ENCODE data around the gene SEM1.

SEM1 gene

DNA sequence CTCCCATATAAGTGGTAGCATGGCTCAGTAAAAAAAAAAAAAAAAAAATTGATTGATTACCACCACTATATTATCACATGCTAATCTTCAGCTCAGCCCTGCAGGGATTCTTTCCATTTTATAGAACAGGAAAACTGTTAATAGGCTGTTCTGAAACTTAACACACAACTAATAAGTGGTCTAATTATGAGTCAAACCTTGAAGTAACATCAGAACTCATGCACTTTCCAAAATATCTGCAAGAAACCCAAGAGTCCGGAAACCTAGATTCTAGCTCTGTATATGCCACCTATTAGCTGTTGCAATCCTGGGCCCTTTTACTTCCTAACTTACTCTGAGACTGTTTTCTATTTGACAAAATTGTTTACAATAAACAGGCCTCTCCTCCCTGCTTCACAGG lies 23.9 kb downstream of the SEM1 start:
- TF ChIP-seq, protein P1, sequence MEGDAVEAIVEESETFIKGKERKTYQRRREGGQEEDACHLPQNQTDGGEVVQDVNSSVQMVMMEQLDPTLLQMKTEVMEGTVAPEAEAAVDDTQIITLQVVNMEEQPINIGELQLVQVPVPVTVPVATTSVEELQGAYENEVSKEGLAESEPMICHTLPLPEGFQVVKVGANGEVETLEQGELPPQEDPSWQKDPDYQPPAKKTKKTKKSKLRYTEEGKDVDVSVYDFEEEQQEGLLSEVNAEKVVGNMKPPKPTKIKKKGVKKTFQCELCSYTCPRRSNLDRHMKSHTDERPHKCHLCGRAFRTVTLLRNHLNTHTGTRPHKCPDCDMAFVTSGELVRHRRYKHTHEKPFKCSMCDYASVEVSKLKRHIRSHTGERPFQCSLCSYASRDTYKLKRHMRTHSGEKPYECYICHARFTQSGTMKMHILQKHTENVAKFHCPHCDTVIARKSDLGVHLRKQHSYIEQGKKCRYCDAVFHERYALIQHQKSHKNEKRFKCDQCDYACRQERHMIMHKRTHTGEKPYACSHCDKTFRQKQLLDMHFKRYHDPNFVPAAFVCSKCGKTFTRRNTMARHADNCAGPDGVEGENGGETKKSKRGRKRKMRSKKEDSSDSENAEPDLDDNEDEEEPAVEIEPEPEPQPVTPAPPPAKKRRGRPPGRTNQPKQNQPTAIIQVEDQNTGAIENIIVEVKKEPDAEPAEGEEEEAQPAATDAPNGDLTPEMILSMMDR (IDR thresholded peaks at IDR 0.05), result no peak
- no peak for TF ChIP-seq ZFX (IDR thresholded peaks at IDR 0.05; ENCODE audit: borderline replicate concordance)

DNA sequence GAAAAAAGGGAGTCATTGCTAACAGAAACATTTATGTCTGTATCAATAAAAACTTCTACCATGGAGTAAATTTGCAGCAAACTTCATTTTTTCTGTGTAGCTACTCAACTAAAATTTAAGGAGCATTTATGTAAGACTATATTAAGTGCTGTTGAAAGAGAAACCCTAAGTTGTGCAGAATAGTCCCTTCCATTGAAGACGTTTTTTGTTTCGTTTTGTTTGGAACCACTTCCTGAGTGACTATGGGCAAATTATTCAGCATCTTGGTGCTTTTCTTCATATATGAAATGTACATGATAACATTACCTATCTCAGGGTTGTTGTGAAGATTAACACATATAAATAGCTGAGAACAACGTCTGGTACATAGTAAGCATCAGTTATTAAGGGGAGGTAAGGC lies 24.3 kb downstream of the SEM1 start:
- H3K27ac ChIP-seq, result no peak overlapping the region
- no peak for TF ChIP-seq ZFX (IDR thresholded peaks at IDR 0.05; ENCODE audit: borderline replicate concordance)

More for the DNA sequence above, 23.9 kb downstream of the SEM1 start:
- H3K27ac ChIP-seq, result no peak overlapping the region

DNA sequence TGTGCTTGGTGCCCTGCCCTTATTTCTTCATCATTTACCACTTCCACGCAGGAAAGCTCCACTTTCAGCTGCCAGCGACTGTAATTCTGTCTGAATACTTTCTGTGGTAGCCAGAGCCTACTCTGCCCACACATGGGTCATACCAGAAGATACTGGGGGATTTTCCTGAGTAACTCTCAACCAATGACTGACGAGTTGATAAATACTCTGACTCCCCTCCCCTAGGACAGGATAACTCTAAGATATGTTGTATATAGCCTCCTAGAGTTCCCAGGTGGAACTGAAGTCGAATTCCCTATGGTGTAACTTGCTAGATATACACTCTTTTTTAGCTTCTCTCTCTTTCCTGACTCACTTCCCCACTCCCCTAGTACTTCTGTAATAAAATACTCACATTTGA lies 29.8 kb downstream of the SEM1 start:
- TF ChIP-seq, protein P1 (IDR thresholded peaks at IDR 0.05), result no peak
- no peak for TF ChIP-seq ZFX (IDR thresholded peaks at IDR 0.05; ENCODE audit: borderline replicate concordance)
- no peak overlapping the region for H3K27ac ChIP-seq

DNA sequence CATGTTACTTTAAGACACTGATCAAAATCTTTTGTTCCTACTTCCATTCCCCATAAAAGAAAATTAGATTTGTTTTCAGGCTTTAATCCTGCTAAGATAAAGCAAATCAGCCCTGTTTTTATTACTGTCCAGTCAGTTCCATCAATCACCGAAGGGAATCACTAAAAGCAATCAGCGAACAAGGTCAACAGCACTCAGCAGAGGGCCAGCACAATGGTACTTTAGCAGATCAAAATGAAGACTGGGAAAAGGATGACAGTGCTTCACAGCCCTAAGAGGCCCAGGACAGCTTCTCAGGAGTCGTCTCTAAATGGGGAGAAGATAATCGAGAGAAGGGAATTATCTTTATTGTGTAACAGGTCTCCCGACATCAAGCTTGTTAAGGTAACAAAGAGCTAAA lies 32.7 kb downstream of the SEM1 start:
- TF ChIP-seq ZFX (IDR thresholded peaks at IDR 0.05; ENCODE audit: borderline replicate concordance), result no peak
- TF ChIP-seq, protein P1 (IDR thresholded peaks at IDR 0.05), result no peak
- H3K27ac ChIP-seq, result no peak overlapping the region

DNA sequence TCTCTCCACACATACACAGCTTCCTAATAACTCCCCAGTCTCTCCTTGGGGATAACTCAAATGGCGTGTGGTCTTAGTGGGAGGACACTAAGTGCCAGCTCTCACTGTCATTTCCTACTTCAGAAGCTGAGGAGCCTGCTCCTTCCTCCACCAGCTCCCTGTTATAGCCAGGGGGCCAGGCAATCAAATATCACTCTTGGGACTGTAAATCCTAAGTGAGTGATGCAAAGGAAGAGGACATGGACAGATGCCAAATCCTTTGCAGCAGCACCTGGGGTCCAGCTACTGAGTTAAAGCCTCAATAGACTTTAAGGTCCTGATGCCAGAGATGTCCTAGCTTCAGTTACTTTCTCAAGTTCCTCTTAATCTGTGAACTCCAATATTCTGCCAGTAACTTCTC lies 34.1 kb downstream of the SEM1 start:
- TF ChIP-seq ZFX (IDR thresholded peaks at IDR 0.05; ENCODE audit: borderline replicate concordance), result no peak
- TF ChIP-seq, protein P1 (IDR thresholded peaks at IDR 0.05), result no peak
- H3K27ac ChIP-seq, result no peak overlapping the region

DNA sequence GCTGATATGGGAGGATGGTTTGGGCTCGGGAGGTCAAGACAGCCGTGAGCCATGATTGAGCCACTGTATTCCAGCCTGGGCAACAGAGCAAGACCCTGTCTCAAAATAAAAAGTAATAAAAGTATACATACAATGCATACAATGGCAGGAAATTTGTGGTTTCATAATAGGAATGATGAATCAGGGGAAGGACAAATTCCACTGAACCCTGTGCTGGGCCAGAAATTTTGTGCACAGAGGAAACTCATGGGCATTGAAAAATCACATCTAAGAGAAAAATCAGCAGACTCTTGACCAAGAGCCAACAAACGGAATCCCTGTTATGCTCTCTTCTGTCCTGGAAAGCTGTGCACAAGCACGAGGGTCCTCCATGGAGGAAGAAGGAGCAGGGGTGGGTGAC lies 35.1 kb downstream of the SEM1 start:
- TF ChIP-seq, protein P1 (IDR thresholded peaks at IDR 0.05), result no peak
- TF ChIP-seq ZFX (IDR thresholded peaks at IDR 0.05; ENCODE audit: borderline replicate concordance), result no peak

DNA sequence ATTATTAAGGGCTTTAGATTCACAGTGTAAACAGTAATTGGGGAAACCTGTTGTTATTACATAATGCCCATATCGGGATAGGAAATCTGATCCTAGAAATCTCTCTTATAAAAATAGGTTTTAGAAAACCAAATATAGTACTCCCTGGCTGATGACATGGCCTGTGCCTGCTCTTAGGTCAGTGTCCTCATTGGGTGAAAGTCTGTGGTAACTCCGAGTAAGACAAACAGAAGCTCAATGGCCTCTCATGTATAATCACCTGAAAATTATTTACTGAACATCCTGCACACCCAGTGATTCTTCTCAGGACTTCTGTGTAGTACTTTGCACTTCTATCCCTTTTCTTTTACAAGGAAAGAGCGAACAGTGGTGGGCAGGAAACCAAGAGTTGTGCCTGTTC lies 37.8 kb downstream of the SEM1 start:
- TF ChIP-seq, protein P1 (IDR thresholded peaks at IDR 0.05), result no peak
- TF ChIP-seq ZFX (IDR thresholded peaks at IDR 0.05; ENCODE audit: borderline replicate concordance), result no peak
- no peak overlapping the region for H3K27ac ChIP-seq

More for the DNA sequence above, 35.1 kb downstream of the SEM1 start:
- H3K27ac ChIP-seq, result no peak overlapping the region

All from 22Rv1 (cell line).